ENCODE measurements around the gene CFAP46. TPM values are rescaled to one million over a fixed set of nuclear protein-coding genes. Genes with fewer than 3 reads are reported as not detected.

The CFAP46 gene
- total and polyA plus RNA-seq, 2 of the 8 experiments (the other 6 are each of a cell fraction or from before 2014, with no cell fraction given), result 2.6 to 4.8 TPM

- TF ChIP-seq SAP30 (IDR thresholded peaks at IDR 0.05; ENCODE audit: insufficient read depth, insufficient replicate concordance, low read length), result no peak
- no peak for TF ChIP-seq CEBPB (IDR thresholded peaks at IDR 0.05; ENCODE audit: low read depth, low read length)
- TF ChIP-seq POLR2A (IDR thresholded peaks at IDR 0.05; ENCODE audit: control extremely low read depth in 1 of 2, low read depth in 2 of 2, low read length in 2 of 2), result no peak
- no peak for TF ChIP-seq TEAD4 (IDR thresholded peaks at IDR 0.05; ENCODE audit: low read depth, low read length)
- no peak for TF ChIP-seq SIX5 (IDR thresholded peaks at IDR 0.05; ENCODE audit: low read depth, low read length)
- TF ChIP-seq CHD2 (IDR thresholded peaks at IDR 0.05; ENCODE audit: low read length), result no peak
- TF ChIP-seq HDAC2 (IDR thresholded peaks at IDR 0.05; ENCODE audit: borderline replicate concordance in 1 of 2, low read depth in 2 of 2, low read length in 2 of 2), result no peak
- TF ChIP-seq CBX8 (IDR thresholded peaks at IDR 0.05; ENCODE audit: borderline replicate concordance, low read depth, low read length), result no peak
- no peak for TF ChIP-seq BRCA1 (IDR thresholded peaks at IDR 0.05; ENCODE audit: low read depth, low read length)
- TF ChIP-seq ASH2L (IDR thresholded peaks at IDR 0.05; ENCODE audit: low read length), result no peak
- no peak for TF ChIP-seq CTBP2 (IDR thresholded peaks at IDR 0.05; ENCODE audit: borderline replicate concordance, insufficient read depth, insufficient read length, low read length)
- 90% methylated on average over 12 of the region's 12 CpGs; no CpG with 5 or more reads in 1 of the 2 experiments for WGBS, 2 experiments (ENCODE audit: extremely low coverage in 1 of 2, insufficient coverage in 1 of 2, insufficient read length in 1 of 2, insufficient replicate concordance in 2 of 2, low coverage in 1 of 2, low lambda C conversion rate in 2 of 2, missing lambda C conversion rate in 1 of 2)
- Histone ChIP-seq H3K4ac (replicated peaks; ENCODE audit: insufficient read length, low read depth, low read length) (no peak overlapping the region), H4K5ac (ENCODE audit: insufficient read length, low read depth, low read length) (no peak overlapping the region), H3K79me2 (ENCODE audit: control insufficient read depth in 1 of 2, insufficient read depth in 2 of 2, low read length in 2 of 2) (no peaks in the 10 kb centered on the region), H2BK20ac (ENCODE audit: low read length) (no peak overlapping the region), H4K20me1 (replicated peaks in 1 of 2; ENCODE audit: control insufficient read depth in 1 of 2, insufficient read depth in 2 of 2, low read length in 2 of 2) (peaks cover 0 to 5% of the 10 kb centered on the region in 2 experiments), H2BK12ac (ENCODE audit: low read depth, low read length) (no peak overlapping the region), H2AK5ac (ENCODE audit: low read depth, low read length) (no peak overlapping the region), H3K23me2 (ENCODE audit: low read depth, low read length) (peaks cover 11% of the 10 kb centered on the region), H4K91ac (replicated peaks; ENCODE audit: insufficient read length, low read length) (no peak overlapping the region), H4K8ac (ENCODE audit: extremely low read depth, insufficient read depth, low read length) (no peak overlapping the region), H3K4me3 (ENCODE audit: extremely low read depth in 1 of 4, insufficient read depth in 2 of 4, low read depth in 3 of 4, low read length in 4 of 4) (no peak overlapping the region), H2BK15ac (ENCODE audit: low read length) (no peak overlapping the region), H3K9ac (replicated peaks in 1 of 4; ENCODE audit: extremely low read depth in 1 of 4, low read depth in 3 of 4, low read length in 3 of 4) (no peak overlapping the region), H3K14ac (ENCODE audit: insufficient read length) (no peak overlapping the region), H2BK120ac (replicated peaks; ENCODE audit: low read depth, low read length) (no peak overlapping the region), H3K27ac (ENCODE audit: low read depth, low read length) (no peak overlapping the region), H3K4me1 (replicated peaks in 1 of 4; ENCODE audit: control insufficient read depth in 3 of 4, insufficient read depth in 4 of 4, low read length in 3 of 4) (peaks cover 0 to 7% (median 2%) of the 10 kb centered on the region in 4 experiments; a peak in 4 of 7 replicates), H3K4me2 (ENCODE audit: insufficient read depth in 1 of 2, low read depth in 2 of 2, low read length in 2 of 2) (no peak overlapping the region), H2BK5ac (ENCODE audit: low read depth, low read length) (no peak overlapping the region), H3K27me3 (replicated peaks in 1 of 4; ENCODE audit: control insufficient read depth in 3 of 4, extremely low read depth in 1 of 4, insufficient read depth in 3 of 4, low read length in 3 of 4) (peaks cover 0 to 5% (median 0%) of the 10 kb centered on the region in 4 experiments; a peak in 2 of 7 replicates), H3K56ac (replicated peaks; ENCODE audit: insufficient read length, low read depth, low read length) (no peak overlapping the region), H3K36me3 (ENCODE audit: control insufficient read depth in 2 of 4, insufficient read depth in 4 of 4, low read length in 3 of 4) (no peaks in the 10 kb centered on the region), H3K79me1 (ENCODE audit: low read depth, low read length) (no peaks in the 10 kb centered on the region; the same call in 1 of the 2 replicates), H3K18ac (ENCODE audit: extremely low read depth, low read length) (no peak overlapping the region), H2AFZ (ENCODE audit: low read length) (no peak overlapping the region), H3K23ac (ENCODE audit: insufficient read length) (no peak overlapping the region), H3K9me3 (ENCODE audit: insufficient read depth in 2 of 2, low read depth in 1 of 2, low read length in 1 of 2) (no peaks in the 10 kb centered on the region)
- DNase-seq (ENCODE audit: low read depth in 1 of 2, low spot score in 2 of 2) (no peak), FAIRE-seq (no peak)
- ChIA-PET POLR2A (ENCODE audit: partially characterized antibody) (no interaction called here), CTCF (ENCODE audit: partially characterized antibody) (no interaction called here)
Measured at GRCh38 chr10:132943791-132944404, 1.5 kb upstream of the CFAP46 start.
